MCF 10A (cell line): Measurements from ENCODE around the gene VEGFB. TPM values are rescaled to one million over a fixed set of nuclear protein-coding genes. Genes with fewer than 3 reads are reported as not detected.
A peak's percentile ranks its signal among the peaks of the same experiment; 100 is the strongest.

Experiments used
- BruUV-seq: library from RNA; stranded (reverse); fragments of 400-500 nt; replicated peaks from 2 replicates; lab custom pipeline; 2021; lab: Mats Ljungman, UMichigan
- CTCF ChIA-PET: fragments of 300-600 bp; sonication (Branson Sonifier 250); formaldehyde crosslinking; extraction: SDS; loops from one replicate; lab custom pipeline; 2021; ENCODE audit warnings: antibody characterized with exemption, inconsistent platforms; lab: Yijun Ruan, JAX
- POLR2A ChIA-PET: fragments of 300-600, 350-650 bp; sonication (Branson Sonifier 250); formaldehyde crosslinking; extraction: SDS; loops from one replicate; lab custom pipeline; 2020; ENCODE audit warnings: antibody characterized with exemption, inconsistent platforms; lab: Yijun Ruan, JAX
- DNase-seq: peaks from one replicate; pipeline ENCODE4 v3.0.0-alpha.2; 2018; ENCODE audit not compliant: unreplicated experiment
- H3K27ac Mint-ChIP-seq: one replicate; pipeline ENCODE4 v1.8.0; 2022; ENCODE audit warnings: mild to moderate bottlenecking, low read depth, mixed read lengths; ENCODE audit not compliant: unreplicated experiment
- H3K27me3 Mint-ChIP-seq: one replicate; pipeline ENCODE4 v1.8.0; 2022; ENCODE audit warnings: mixed read lengths; ENCODE audit not compliant: insufficient read depth, unreplicated experiment
- H3K36me3 Mint-ChIP-seq: one replicate; pipeline ENCODE4 v1.8.0; 2022; ENCODE audit warnings: mild to moderate bottlenecking, moderate library complexity, mixed read lengths; ENCODE audit not compliant: insufficient read depth, unreplicated experiment
- H3K4me1 Mint-ChIP-seq: one replicate; pipeline ENCODE4 v1.8.0; 2022; ENCODE audit warnings: mixed read lengths; ENCODE audit not compliant: insufficient read depth, unreplicated experiment
- H3K4me3 Mint-ChIP-seq: one replicate; pipeline ENCODE4 v1.8.0; 2022; ENCODE audit warnings: mild to moderate bottlenecking, moderate library complexity, mixed read lengths; ENCODE audit not compliant: unreplicated experiment
- H3K9me3 Mint-ChIP-seq: one replicate; pipeline ENCODE4 v1.8.0; 2022; ENCODE audit warnings: mixed read lengths; ENCODE audit not compliant: unreplicated experiment
- intact Hi-C: fragments of 100-400 bp; cut with micrococcal nuclease; formaldehyde crosslinking; loops from 2 replicates; pipeline ENCODE4 v1.14.1; 2022
- total RNA-seq: library from RNA; stranded (reverse); gene quantifications from 2 replicates; pipeline ENCODE4 v1.2.3, GENCODE V29; 2022
- TF ChIP-seq, protein P1 (sequence below): fragments of 200-600 bp; IDR thresholded peaks from one replicate; pipeline ENCODE4 v1.8.0; 2022; ENCODE audit warnings: antibody characterized with exemption, mild to moderate bottlenecking; ENCODE audit not compliant: unreplicated experiment

VEGFB gene
- total RNA-seq, 1 experiment from 2014 or later, result 46.0 TPM

GRCh38 chr11:64229744-64230170 lies 4.6 kb upstream of the VEGFB start:
- H3K36me3 Mint-ChIP-seq, result peaks cover 11% of the 10 kb centered on the region

GRCh38 chr11:64230171-64230984 lies 4.0 kb upstream of the VEGFB start, which contains the start of gene DNAJC4:
DNAJC4 (plus strand) TSS chr11:64230548; CDS start chr11:64230855, 307 bp downstream.
- H3K9me3 Mint-ChIP-seq, result no peaks in the 10 kb centered on the region
- H3K4me3 Mint-ChIP-seq, result peak within 1 kb of the TSS; percentile 77
- peaks cover 14% of the 10 kb centered on the region for H3K4me1 Mint-ChIP-seq
- no peaks in the 10 kb centered on the region for H3K27me3 Mint-ChIP-seq
- ChIA-PET CTCF (interaction anchor here (0.6 to 1.0 kb wide), 3 partner anchors 73 to 254 kb away, joined by 3 to 5 read pairs (median 4); no protein-coding TSS in a partner anchor), POLR2A (interaction anchor here (0.6 to 11.9 kb wide), 4 partner anchors 13 to 1374 kb away, joined by 3 to 122 read pairs (median 3); partner anchors contain the start of genes FKBP2, PPP1R14B, PRDX5 and TRMT112)
- intact Hi-C loops, result no loop called here
- TF ChIP-seq, protein P1, sequence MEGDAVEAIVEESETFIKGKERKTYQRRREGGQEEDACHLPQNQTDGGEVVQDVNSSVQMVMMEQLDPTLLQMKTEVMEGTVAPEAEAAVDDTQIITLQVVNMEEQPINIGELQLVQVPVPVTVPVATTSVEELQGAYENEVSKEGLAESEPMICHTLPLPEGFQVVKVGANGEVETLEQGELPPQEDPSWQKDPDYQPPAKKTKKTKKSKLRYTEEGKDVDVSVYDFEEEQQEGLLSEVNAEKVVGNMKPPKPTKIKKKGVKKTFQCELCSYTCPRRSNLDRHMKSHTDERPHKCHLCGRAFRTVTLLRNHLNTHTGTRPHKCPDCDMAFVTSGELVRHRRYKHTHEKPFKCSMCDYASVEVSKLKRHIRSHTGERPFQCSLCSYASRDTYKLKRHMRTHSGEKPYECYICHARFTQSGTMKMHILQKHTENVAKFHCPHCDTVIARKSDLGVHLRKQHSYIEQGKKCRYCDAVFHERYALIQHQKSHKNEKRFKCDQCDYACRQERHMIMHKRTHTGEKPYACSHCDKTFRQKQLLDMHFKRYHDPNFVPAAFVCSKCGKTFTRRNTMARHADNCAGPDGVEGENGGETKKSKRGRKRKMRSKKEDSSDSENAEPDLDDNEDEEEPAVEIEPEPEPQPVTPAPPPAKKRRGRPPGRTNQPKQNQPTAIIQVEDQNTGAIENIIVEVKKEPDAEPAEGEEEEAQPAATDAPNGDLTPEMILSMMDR, result no peak
- no TSS peak for BruUV-seq
- peaks cover 10% of the 10 kb centered on the region for H3K36me3 Mint-ChIP-seq
- peak; percentile 95 for DNase-seq
- peak within 1 kb of the TSS; percentile 78 for H3K27ac Mint-ChIP-seq

More at GRCh38 chr11:64229744-64230170, 4.6 kb upstream of the VEGFB start:
- no TSS peak for BruUV-seq
- Mint-ChIP-seq H3K9me3 (no peaks in the 10 kb centered on the region), H3K4me3 (peak overlapping the region; percentile 77), H3K27me3 (no peaks in the 10 kb centered on the region), H3K4me1 (peaks cover 12% of the 10 kb centered on the region), H3K27ac (peak overlapping the region; percentile 78)
- TF ChIP-seq, protein P1, result no peak
- no peak for DNase-seq
- CTCF ChIA-PET, result interaction anchor here (0.6 to 1.0 kb wide), 2 partner anchors 74 to 253 kb away, joined by 3 to 5 read pairs; no protein-coding TSS in a partner anchor
- POLR2A ChIA-PET, result interaction anchor here (0.6 to 11.9 kb wide), 3 partner anchors 14 to 1373 kb away, joined by 3 to 122 read pairs (median 3); partner anchors contain the start of genes FKBP2 and PPP1R14B
- intact Hi-C loops, result no loop called here

DNA sequence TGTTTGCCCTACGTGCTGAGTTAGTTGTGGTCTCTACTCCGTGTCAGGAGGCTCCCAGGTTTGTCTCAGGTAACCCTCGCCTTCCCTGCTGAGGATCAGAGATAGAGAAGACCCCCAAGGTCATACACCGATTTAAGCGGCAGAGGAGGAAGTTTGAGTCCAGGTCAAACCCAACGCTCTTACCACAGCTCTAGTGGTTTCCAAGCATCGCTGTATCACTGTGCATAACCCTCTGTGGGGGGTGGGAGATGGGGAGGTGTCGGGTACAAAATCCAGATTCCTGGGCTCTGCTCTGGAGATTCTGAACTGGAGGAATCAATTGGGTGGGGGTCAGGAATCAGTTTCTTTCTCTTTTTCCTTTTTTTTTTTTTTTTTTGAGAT lies 3.4 kb upstream of the VEGFB start:
- TF ChIP-seq, protein P1, result no peak
- peak overlapping the region; percentile 77 for H3K4me3 Mint-ChIP-seq
- BruUV-seq, result no TSS peak
- H3K36me3 Mint-ChIP-seq, result peaks cover 5% of the 10 kb centered on the region
- peaks cover 17% of the 10 kb centered on the region for H3K4me1 Mint-ChIP-seq
- intact Hi-C loops, result no loop called here
- ChIA-PET POLR2A (interaction anchor here (0.9 to 11.9 kb wide), 3 partner anchors 13 to 87 kb away, joined by 3 to 122 read pairs (median 3); partner anchors contain the start of genes FKBP2, PLCB3, PPP1R14B and PRDX5), CTCF (interaction anchor here (0.6 to 1.2 kb wide), 2 partner anchors 74 to 124 kb away, joined by 3 to 4 read pairs; no protein-coding TSS in a partner anchor)
- no peaks in the 10 kb centered on the region for H3K27me3 Mint-ChIP-seq
- no peak for DNase-seq
- no peaks in the 10 kb centered on the region for H3K9me3 Mint-ChIP-seq
- H3K27ac Mint-ChIP-seq, result peak overlapping the region; percentile 78

DNA sequence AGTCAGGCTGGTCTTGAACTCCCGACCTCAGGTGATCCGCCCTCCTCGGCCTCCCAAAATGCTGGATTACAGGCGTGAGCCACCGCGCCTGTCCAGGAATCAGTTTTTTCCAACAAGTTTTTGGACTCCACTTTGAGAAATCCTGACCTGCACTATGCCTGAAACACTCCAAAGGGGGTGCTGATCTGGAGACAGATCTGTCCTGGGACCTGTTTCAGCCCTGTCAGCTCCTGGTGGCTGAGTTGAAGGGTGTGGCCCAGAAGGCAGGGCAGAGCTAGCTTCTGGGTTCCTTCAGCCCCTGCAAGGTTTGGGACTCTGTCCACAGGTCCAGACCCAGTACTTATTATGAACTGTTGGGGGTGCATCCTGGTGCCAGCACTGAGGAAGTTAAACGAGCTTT lies 2.8 kb upstream of the VEGFB start:
- Mint-ChIP-seq H3K27ac (no peak overlapping the region), H3K4me1 (peaks cover 17% of the 10 kb centered on the region), H3K9me3 (no peaks in the 10 kb centered on the region), H3K27me3 (no peaks in the 10 kb centered on the region), H3K36me3 (peaks cover 5% of the 10 kb centered on the region), H3K4me3 (peak overlapping the region; percentile 77)
- BruUV-seq, result no TSS peak
- DNase-seq, result no peak
- CTCF ChIA-PET, result interaction anchor here (1.2 kb wide), 1 partner anchor 73 kb away, joined by 3 read pairs; no protein-coding TSS in a partner anchor
- intact Hi-C loops, result no loop called here
- TF ChIP-seq, protein P1, result no peak
- POLR2A ChIA-PET, result interaction anchor here (0.7 to 11.9 kb wide), 6 partner anchors 12 to 257 kb away, joined by 3 to 122 read pairs (median 3); partner anchors contain the start of genes COX8A, FKBP2, PLCB3 and PPP1R14B
